GM19023 (cell line): ENCODE measurements around the gene GPR6.

ENCODE experiments used
- ATAC-seq: cut with Tn5 transposase; IDR thresholded peaks from one replicate; pipeline ENCODE4 v1.9.1; 2021; ENCODE audit warnings: mild to moderate bottlenecking, moderate library complexity; ENCODE audit not compliant: unreplicated experiment

GPR6 gene, protein sequence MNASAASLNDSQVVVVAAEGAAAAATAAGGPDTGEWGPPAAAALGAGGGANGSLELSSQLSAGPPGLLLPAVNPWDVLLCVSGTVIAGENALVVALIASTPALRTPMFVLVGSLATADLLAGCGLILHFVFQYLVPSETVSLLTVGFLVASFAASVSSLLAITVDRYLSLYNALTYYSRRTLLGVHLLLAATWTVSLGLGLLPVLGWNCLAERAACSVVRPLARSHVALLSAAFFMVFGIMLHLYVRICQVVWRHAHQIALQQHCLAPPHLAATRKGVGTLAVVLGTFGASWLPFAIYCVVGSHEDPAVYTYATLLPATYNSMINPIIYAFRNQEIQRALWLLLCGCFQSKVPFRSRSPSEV

DNA sequence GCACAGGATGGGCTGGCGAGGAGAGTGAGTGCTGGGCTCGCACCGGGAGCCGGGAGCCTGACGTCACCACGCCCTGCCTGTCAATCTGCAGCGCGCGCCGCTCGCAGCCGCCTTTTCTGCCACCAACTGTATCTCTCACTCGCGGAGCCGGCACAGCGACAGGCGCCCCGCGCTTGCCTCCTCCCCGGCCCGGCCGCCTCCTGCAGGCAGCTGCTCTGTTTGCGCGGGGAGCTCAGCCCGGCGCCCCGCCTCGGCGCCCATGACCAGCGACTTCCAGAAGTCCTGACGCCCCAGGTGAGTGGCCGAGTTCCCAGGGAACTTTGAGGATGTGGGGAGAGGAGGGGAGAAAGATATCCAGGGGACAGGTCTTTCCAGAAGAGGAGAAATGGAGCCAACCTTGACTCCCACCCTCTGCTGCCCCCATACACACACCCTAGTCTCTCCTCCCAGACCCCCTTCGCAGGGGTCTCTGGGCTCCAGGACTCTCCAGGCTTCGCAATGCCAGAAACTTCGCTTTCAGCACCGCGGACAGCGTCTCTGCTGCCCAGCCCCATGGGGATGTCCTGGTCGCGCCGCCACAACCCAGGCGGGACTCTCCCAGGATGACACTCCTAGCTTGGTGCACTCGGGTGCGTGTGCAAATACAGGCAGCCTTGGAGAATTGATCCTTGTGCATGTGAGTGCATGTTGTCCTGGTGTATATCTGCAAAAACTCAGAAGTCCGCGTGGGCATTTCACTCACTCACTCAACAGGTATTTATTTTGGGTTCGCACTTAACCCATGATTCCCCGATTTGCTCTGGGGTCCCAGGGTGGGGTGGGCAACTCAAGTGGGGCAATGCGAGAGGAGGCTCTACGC, at the start of gene GPR6:
Gene GPR6, plus strand, starts transcription at position 138 of the 859 bp plus-strand sequence. CDS start 802 bp downstream, outside the sequence.
- no peak for ATAC-seq

DNA sequence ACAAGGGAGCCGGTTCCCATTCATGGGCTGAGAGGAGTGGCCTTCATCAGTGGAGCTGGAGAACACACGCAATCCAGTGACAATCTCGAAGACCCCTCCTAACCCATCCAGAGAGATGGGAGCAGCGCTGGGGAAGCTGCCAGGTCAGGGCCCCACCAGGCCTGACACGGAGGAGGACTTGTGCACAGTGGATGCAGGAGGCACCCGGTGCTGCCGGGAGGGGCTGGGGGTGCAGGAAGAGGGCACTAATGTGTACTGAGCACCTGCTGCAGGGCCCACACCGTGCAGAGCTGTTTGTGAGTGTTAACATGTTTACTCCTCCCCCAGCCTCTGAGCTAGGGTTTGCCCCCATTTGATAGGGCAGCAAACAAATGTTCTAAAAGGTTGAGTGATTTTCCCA, 43.8 kb upstream of the GPR6 start:
- ATAC-seq: no peak

DNA sequence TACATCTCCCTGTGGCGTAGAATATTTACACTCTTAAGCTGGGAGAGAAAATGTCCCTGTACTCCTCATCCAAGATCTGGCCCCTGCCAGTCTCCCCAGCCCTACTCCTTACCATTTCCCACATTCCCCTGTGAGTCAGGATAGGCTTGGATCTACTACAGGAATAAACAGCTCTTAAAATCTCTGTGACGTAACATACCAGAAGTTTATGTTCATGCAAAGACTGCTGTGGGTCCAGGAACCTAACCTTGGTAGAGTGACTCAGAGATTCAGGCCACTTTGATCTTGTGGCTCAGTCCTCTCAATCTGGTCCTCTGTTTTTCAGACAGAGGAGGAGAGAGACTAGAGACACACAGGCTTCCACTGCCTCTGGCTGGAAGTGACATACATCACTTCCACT, 38.5 kb upstream of the GPR6 start:
- no peak for ATAC-seq

DNA sequence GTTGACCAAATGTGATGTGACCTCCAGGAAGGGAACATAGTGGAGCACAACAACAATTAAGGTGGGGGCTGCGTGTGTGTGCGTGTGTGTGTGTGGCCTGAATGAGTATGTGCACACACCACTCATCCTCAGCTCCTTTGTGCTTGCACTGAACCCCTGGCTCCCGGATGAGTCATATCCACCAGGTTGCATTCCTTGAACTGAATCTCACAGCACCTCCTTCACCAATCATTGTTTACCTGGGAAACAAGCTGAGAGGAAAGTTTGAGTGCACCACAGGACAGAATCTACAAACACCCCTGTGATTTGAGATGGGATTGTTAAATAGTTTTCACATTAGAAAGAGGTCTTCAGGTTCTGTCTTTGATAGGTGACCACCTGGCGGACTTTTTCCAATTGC, 33.7 kb upstream of the GPR6 start:
- ATAC-seq: no peak

DNA sequence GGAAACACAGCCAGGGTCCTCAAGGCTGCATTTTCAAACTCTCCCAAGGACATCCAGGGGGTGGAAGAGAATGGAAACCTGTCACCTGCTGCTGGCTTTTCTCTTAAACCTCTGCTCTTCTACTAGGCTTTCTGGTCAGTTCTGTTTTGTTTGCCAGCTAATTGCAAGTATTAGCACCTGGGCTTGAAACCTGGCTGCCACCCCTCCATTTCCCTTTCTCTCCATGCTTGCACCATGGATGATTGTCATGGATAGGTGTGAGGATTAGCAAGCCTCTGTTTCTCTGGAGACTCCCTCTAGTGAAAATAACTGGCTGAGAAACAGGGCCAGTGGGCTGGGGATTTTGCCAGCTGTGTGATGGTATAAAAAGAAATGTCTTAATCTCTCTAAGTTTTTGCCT, 33.0 kb upstream of the GPR6 start:
- no peak for ATAC-seq

DNA sequence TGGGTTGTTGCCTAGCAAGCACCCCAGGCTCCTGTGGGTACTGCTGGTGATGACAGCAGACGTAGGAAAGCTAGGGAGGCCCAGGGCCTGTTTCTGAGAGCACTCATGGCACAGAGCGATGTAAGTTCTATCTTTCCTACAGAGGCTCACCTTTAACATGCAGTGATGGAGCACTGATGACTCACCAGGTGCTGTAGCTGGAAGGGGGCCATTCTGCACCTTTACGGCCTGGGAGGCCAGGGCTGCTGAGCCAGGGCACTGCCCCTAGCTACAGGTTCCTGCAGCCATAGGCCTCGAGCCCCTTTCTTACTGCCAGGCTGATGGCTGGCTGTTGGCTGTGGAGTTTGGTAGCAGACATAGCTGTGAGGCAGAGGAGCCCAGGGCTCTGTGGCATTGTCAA, 31.1 kb upstream of the GPR6 start:
- no peak for ATAC-seq

DNA sequence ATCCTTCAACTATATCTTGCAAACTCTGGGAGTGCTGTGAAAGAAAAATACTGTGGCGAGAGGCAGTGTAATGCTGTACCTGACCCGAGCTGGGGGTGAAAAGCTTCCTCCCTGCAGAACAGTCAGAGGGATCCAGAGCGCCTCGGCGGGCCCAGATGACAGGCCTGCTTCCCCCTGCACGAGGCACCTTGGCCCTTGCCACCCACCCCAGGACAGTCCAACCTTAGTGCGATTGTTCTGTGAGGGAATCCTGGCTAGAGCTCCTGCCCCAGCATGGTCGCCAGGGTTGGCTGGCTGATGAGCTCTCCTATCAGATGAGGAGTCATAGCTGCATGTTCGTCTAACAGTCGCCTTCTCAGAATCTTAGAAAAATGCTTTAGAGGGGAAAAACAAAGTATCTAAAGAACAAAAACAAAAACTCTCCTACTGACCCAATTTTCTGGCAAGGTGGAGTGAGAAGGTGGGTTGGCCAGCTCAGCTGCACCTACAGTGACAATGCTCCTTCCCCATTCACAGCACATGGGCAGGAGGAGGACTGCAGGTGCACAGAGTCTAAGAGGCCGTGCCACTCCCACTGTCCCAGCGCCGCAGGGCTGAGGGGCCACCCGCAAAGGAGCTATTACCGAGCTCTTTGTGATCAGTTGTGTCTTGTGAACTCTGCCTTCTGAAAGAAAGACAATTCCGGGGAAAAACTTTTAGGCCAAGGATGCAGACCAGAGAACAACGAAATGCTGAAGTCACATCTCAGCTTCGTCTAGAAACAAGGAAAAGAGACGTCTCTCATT, 28.6 kb upstream of the GPR6 start:
- no peak for ATAC-seq

DNA sequence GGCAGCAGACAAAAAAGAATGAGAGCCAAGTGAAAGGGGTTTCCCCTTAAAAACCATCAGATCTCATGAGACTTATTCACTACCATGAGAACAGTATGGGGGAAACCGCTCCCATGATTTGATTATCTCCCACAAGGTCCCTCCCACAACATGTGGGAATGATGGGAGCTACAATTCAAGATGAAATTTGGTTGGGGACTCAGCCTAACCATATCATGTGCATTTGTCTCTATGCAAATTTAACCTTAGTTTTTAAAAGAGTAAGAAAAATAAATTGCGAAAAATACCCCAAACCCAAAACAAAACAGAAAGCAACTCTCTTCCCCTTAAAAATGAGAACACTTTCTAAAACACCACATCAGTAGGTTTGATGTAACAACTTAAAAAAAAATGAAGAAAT, 22.6 kb upstream of the GPR6 start:
- no peak for ATAC-seq

DNA sequence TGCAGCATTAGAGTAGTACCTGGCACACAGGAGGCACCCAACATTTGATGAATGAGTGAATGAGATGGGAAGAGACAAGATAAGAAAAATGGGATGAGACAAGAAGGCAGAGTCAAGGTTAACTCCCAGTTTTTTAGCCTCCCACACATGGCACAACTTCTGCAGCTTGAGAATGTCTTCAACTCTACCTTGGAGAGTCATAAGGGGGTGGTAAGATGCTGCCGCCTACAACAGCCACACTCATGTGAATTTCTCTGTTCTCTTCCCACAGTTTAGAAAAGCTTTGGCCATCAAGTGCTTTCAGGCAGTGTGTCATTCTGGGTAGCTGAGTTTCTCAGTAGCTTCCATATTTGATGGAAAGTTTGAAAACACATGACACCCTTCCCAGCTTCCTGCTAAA, 19.5 kb upstream of the GPR6 start:
- ATAC-seq: no peak

DNA sequence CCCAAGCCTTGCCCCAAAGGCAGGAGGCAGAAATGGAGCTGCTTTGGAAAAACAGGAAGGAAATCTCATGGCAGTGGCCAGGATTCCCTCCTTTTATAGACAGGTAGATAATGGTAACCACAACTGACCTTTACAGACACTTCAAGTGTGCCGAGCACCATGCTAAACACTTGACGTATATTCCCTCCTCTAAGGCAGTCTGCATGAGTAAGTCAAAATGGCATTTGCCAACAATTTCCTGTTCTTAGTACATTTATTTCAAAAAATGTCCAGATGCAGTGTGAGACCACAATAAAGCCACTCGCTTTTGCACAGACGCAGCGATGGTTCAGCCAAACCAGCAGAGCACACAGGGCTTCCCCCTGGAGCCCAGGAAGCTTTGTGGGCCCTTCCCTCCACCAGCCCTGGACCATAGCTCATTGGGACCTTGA, 16.5 kb upstream of the GPR6 start:
- no peak for ATAC-seq

DNA sequence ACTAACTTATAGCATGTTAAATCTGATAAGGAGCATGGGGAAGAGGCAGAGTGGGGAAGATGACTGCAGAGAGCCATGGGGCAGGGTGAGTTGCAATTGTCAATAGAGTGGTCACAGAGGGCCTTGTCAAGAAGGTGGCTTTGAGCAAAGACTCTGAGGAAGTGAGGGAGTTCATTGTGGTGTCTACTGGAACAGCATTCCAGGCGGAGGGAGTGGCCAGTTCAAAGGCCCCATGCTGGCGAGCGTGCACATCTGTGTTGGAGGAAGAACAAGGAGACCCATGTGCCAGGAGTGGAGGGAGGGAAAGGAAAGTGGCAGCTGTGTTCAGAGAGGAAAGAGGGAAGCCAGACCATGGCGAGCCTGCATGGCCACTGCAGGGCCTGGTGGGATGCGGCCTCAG, 15.8 kb upstream of the GPR6 start:
- no peak for ATAC-seq

DNA sequence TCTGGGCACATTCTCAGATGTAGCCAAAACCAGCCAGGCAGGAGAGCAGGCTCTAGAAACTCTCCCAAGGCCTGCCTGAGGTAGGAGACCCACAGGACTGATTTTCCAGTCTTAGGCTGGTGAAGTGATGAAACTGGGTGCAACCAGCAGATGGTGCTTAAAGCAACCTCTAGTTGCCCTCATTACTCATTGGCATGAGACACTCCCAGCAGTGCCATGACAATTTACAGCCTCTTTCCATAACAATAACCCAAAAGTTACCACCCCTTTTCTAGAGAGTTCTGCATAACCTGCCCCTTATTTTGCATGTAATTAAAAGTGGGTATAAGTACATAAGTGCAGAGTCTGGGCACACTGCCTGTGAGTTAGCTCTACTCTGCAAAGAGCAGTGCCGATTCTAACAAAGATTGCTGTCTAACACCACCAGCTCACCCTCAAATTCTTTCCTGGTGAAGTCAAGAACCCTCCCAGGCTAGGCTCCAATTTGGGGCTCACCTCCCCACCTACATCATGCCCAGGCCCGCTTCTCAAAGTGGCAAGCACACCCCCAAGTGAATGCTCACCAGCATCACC, 14.4 kb upstream of the GPR6 start:
- no peak for ATAC-seq

DNA sequence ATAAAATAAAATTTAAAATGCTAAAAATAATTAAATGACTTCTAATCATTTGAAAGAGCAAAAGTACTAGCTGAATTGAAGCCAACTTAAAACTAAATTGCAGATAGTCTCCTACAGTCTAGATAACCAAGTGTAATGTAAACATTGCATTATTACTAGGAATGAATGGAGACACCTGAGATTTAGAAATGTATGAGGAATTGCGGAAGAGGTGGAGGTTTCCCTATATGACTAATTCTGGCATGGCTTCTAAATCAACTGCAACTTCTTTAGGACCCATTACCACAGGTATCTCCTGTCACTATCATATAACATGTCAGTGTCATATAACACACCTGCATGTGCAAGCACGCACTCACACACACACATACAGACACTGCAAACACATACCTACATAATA, 13.2 kb upstream of the GPR6 start:
- ATAC-seq: no peak

DNA sequence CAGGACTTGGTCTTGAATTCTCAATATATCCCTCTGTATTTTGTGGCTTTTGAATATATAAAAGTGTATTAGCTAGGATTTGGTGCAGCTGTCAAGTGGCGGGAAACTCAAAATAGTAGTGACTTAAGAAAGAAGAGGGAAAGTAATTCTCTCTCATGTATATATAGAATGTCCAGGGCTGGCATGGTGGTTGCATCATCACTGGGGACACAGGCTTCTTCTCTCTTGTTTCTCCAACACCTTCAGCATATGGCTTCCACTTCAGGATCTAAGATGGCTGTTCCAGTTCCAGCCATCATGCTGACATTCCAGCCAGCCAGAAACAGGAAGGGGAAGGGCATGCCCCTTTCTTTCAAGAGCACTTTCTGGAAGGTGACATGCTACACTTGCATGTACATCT, 11.8 kb upstream of the GPR6 start:
- ATAC-seq: no peak

DNA sequence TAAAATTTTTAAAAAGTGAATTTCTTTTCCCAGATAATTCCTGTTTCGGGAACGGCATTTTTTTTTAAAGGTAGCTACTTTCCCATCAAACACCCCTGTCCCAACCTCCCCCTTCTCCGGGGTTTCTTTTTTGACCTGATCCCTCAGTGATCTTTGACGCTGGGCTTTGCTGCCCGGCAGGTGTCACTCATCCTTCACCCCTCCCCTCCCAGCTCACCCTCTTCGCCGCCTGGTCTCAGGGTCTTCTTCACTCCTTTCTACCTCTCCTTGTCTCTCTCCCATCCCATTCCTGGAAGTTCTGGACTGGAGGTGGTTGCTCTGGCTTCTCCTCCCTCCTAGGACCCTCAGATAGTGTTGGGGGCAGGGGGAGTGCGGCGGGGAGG, 329 bp upstream of the GPR6 start:
- ATAC-seq: no peak

DNA sequence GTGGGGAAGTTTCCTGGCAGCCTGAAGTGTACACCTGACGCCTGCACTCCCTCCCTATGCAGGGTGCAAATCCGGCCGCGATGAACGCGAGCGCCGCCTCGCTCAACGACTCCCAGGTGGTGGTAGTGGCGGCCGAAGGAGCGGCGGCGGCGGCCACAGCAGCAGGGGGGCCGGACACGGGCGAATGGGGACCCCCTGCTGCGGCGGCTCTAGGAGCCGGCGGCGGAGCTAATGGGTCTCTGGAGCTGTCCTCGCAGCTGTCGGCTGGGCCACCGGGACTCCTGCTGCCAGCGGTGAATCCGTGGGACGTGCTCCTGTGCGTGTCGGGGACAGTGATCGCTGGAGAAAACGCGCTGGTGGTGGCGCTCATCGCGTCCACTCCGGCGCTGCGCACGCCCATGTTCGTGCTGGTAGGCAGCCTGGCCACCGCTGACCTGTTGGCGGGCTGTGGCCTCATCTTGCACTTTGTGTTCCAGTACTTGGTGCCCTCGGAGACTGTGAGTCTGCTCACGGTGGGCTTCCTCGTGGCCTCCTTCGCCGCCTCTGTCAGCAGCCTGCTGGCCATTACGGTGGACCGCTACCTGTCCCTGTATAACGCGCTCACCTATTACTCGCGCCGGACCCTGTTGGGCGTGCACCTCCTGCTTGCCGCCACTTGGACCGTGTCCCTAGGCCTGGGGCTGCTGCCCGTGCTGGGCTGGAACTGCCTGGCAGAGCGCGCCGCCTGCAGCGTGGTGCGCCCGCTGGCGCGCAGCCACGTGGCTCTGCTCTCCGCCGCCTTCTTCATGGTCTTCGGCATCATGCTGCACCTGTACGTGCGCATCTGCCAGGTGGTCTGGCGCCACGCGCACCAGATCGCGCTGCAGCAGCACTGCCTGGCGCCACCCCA, 1.2 kb downstream of the GPR6 start:
- no peak for ATAC-seq

DNA sequence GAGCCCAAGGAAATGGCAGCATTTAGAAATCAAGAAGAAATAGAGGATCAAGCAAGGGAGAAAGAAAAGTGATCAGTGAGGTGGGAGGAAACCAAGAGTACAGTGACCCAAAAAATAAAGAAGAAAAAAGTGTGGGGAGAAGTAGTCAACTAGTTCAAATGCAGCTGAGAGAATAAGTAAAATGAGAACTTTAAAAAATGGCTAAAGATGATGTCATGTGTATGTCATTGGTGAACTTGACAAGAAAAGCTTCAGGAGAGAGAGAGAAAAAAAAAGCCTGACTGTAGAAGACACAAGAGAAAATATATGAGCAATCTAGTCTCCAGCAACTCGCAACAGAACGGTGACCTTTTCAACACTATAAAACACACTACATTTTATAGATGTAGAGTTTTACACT, 6.3 kb downstream of the GPR6 start:
- ATAC-seq: no peak

DNA sequence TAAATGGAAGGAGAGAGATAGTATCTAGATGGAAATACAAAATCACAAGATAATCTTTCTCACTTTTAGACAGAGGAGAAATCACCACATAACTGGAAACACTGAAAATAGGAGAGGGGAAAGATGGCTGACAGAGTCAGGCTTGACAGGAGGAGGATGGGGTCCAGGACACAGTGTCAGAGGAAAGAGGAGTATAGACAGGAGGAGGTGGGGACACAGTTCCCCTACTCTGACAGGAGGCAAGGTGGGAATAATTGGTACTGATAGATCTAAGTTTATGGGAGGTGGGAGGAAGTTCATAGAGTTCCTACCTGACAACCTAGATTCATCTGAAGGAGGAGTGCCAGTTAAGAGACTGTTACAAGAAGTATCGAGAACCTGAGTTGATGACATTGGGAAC, 9.1 kb downstream of the GPR6 start:
- no peak for ATAC-seq

DNA sequence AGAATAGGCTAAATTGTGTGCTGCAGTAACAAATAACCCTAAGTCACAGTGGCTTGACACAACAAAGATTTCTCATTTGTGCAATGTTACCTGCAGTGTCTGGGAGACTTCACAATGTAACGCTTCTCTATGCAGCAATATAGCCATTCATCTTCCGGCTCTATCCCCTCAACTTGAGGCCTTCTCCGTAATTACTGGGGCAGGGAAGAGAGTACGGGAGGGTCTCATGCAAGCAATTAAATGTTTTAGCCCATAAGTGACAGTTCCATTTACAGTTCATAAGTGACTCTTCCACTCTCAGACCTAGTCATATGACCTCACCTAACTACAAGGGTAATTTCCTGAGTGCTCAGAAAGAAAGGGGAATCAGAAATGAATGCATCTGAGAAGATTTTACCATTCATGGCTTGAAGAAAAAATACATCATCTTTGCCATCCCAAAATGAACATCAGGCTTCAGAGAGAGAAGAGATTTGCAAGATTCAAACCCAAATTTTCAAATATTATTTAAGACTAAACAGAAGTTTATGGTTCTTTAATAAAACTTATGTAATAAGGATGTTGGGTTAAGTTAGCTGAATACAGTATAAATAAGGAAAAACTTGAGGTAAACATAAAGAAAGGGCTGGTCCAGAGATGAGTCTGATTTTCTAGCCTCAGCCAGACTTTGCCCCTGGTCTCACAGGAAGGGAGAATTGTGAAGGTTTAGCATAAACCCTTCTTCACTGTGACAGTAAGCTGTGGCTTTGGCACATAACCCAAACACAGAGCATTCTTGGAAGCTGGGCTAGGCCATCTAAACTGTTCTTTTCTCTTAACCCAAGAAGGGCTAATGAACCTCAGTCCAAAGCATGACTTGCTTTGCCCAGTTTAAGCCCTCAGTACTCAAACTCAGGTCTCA, 13.3 kb downstream of the GPR6 start:
- ATAC-seq: no peak
